ENCODE measurements around the gene ADAP1. TPM values are rescaled to one million over a fixed set of nuclear protein-coding genes. Genes with fewer than 3 reads are reported as not detected.

Gene ADAP1
- total RNA-seq, 4 donors from 2014 or later = 9.1 to 18.8 (median 9.9) TPM

DNA sequence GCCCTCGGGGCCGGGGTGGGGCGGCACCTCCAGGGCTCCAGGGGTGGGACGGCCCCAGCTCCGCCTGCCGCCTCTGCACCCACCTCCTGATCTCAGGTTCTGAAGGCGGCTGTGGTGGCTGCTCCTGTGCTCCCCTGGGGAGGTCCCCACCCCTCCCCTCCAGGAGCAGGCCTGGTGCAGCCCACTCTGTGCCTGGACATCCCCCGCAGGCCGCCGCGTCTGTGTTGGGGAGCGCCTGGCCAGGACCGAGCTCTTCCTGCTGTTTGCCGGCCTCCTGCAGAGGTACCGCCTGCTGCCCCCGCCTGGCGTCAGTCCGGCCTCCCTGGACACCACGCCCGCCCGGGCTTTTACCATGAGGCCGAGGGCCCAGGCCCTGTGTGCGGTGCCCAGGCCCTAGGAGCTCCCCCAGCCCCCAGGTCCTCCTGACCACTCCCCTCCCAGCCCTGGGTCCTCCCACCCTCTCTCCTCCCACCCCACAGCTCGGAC, 34.0 kb upstream of the ADAP1 start:
- intact Hi-C loops (cut with DNase I; ENCODE audit: low total_unique reads) = no loop called here
- no peak for DNase-seq (ENCODE audit: low spot score in 2 of 2)
- TF ChIP-seq, protein P1, sequence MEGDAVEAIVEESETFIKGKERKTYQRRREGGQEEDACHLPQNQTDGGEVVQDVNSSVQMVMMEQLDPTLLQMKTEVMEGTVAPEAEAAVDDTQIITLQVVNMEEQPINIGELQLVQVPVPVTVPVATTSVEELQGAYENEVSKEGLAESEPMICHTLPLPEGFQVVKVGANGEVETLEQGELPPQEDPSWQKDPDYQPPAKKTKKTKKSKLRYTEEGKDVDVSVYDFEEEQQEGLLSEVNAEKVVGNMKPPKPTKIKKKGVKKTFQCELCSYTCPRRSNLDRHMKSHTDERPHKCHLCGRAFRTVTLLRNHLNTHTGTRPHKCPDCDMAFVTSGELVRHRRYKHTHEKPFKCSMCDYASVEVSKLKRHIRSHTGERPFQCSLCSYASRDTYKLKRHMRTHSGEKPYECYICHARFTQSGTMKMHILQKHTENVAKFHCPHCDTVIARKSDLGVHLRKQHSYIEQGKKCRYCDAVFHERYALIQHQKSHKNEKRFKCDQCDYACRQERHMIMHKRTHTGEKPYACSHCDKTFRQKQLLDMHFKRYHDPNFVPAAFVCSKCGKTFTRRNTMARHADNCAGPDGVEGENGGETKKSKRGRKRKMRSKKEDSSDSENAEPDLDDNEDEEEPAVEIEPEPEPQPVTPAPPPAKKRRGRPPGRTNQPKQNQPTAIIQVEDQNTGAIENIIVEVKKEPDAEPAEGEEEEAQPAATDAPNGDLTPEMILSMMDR (IDR thresholded peaks at IDR 0.05) = no peak
- TF ChIP-seq POLR2A (IDR thresholded peaks at IDR 0.05) = no peak
- 52 to 54% methylated on average over 5 to 19 of the region's 24 CpGs for WGBS, 2 donors
- H3K4me3 ChIP-seq (ENCODE audit: low read depth, poor library complexity, severe bottlenecking) = no peak overlapping the region

DNA sequence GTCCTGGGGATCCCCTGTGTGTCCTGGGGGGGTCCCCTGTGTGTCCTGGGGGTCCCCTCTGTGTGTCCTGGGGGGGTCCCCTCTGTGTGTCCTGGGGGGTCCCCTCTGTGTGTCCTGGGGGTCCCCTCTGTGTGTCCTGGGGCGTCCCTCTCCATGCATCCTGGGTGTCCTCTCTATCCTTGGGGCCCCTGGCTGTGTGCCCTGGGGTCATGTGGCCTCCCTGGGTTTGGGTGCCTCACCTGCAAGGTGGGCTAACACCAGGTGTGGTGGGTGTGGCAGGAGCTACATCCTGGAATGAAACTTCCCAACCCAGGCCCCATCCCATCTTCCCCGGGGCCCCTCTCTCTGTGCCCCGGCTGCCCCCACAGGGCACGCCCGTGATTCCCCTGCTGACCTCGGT, 33.4 kb upstream of the ADAP1 start:
- intact Hi-C loops (cut with DNase I; ENCODE audit: low total_unique reads) = no loop called here

DNA sequence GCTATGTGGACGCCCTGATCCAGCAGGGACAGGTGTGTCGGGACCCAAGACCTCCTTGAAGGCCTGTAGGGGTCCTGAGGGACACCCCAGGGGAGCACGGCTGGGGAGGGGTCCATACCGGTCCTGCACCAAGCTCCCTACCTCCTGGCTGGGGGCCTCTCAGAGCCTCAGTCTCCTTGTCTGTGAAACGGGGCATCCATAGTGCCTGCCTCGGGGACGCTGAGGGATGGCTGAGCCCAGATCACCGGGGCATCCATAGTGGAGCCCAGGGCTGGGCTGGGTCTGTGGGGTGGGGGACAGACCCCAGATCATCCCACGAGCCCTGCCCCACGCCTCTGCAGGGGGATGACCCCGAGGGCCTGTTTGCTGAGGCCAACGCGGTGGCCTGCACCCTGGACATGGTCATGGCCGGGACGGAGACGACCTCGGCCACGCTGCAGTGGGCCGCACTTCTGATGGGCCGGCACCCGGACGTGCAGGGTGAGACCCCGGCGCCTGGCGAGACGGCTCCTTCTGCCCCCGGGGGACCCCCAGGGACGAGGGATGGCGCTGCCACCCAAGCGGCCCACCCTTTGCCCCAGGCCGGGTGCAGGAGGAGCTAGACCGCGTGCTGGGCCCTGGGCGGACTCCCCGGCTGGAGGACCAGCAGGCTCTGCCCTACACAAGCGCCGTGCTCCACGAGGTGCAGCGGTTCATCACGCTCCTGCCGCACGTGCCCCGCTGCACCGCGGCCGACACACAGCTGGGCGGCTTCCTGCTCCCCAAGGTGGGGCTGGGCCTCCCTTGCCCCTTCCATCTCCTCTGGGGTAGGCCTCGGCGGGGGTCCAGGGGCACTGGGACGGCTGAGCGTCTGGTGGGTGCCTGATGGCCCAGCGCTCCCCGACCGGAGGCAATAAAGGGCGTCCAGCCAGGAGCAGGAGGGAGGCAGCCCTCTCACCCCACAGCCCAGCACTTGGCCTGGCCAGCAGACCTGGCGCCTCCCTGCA, 32.6 kb upstream of the ADAP1 start:
- TF ChIP-seq, protein P1 (IDR thresholded peaks at IDR 0.05) = no peak
- TF ChIP-seq POLR2A (IDR thresholded peaks at IDR 0.05) = no peak
- intact Hi-C loops (cut with DNase I; ENCODE audit: low total_unique reads) = no loop called here

More for the DNA sequence above, 33.4 kb upstream of the ADAP1 start:
- DNase-seq (ENCODE audit: low spot score in 2 of 2) = no peak
- H3K4me3 ChIP-seq (ENCODE audit: low read depth, poor library complexity, severe bottlenecking) = no peak overlapping the region
- 44% methylated on average over 5 of the region's 6 CpGs; no CpG with 5 or more reads in 1 of the 2 donors for WGBS, 2 donors
- TF ChIP-seq POLR2A (IDR thresholded peaks at IDR 0.05) = no peak
- TF ChIP-seq, protein P1 (IDR thresholded peaks at IDR 0.05) = no peak

DNA sequence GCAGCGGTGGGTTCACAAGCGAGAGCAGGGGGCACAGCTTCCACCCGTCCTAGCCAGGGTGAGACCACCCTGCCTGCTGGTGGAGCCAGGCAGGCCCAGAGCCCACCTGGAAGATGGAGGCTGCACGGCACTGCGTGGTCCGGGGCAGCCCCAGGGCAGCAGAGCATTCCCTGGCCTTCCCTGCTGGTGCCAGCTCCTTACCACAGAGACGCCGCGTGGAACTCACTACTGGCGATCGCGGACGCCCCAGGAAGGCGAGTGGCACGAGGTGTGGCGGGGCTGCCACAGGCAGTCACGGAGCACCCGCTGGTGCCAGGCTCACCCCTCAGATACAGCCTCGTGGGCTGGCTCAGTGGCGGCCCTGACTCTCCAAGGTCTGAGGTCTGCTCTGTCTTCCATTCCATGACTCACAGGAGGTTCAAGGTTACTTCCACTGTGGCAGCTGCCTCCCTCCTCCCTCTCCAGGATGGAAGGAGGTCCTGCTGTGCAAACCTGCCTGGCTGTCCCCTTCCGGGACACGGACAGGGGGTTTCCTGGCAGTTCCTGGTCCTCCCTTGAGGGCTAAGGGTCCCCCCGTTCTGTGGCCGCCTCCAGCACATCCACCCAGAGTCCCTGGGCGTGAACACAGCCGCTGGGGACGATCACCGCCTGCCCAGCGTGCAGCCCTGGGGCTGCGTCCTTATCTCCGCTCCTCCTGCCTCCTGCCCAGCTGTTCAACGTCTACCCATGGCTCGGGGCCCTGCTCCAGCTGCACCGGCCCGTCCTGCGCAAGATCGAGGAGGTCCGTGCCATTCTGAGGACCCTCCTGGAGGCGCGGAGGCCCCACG, 31.6 kb upstream of the ADAP1 start:
- no peak for TF ChIP-seq POLR2A (IDR thresholded peaks at IDR 0.05)
- TF ChIP-seq, protein P1 (IDR thresholded peaks at IDR 0.05) = no peak
- intact Hi-C loops (cut with DNase I; ENCODE audit: low total_unique reads) = no loop called here
- WGBS, 2 donors = 73 to 82% methylated on average over 25 to 30 of the region's 41 CpGs

More for the DNA sequence above, 32.6 kb upstream of the ADAP1 start:
- no peak for DNase-seq (ENCODE audit: low spot score in 2 of 2)
- no peak overlapping the region for H3K4me3 ChIP-seq (ENCODE audit: low read depth, poor library complexity, severe bottlenecking)
- 76 to 82% methylated on average over 6 to 43 of the region's 56 CpGs for WGBS, 2 donors

DNA sequence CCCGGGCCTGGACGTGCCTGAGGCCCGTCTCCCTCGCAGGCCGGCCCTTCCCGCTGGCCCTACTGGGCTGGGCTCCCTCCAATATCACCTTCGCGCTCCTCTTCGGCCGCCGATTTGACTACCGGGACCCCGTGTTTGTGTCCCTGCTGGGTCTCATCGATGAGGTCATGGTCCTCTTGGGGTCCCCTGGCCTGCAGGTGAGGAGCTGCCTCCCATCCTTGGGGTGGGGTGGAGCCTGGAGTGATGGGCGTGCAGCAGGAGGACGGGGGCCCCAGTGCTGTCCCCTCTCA, 30.6 kb upstream of the ADAP1 start:
- H3K4me3 ChIP-seq (ENCODE audit: low read depth, poor library complexity, severe bottlenecking) = no peak overlapping the region
- intact Hi-C loops (cut with DNase I; ENCODE audit: low total_unique reads) = no loop called here
- no peak for DNase-seq (ENCODE audit: low spot score in 2 of 2)
- TF ChIP-seq, protein P1 (IDR thresholded peaks at IDR 0.05) = no peak
- TF ChIP-seq POLR2A (IDR thresholded peaks at IDR 0.05) = no peak
- WGBS, 2 donors = 59 to 69% methylated on average over 15 to 16 of the region's 16 CpGs

More for the DNA sequence above, 31.6 kb upstream of the ADAP1 start:
- no peak for DNase-seq (ENCODE audit: low spot score in 2 of 2)
- no peak overlapping the region for H3K4me3 ChIP-seq (ENCODE audit: low read depth, poor library complexity, severe bottlenecking)

Data from lower leg skin (tissue), 4 donors.